Measurements from ENCODE around the gene GOLGA8T.
"Not testable (repeated sequence)": the region's sequence is repeated elsewhere in the genome, so short reads cannot be mapped to it uniquely, and the experiment has no call there.

Gene GOLGA8T

GRCh38 chr15:30134751-30135150, at the start of gene GOLGA8T:
Gene GOLGA8T (plus strand): TSS chr15:30135051. CDS start chr15:30135149, 98 bp downstream.
- DNase-seq = not testable (repeated sequence)

GRCh38 chr15:30097827-30098226, 37.0 kb upstream of the GOLGA8T start:
- not testable (repeated sequence) for DNase-seq

GRCh38 chr15:30102890-30103289, 32.0 kb upstream of the GOLGA8T start:
- not testable (repeated sequence) for DNase-seq

GRCh38 chr15:30103941-30104507, 30.8 kb upstream of the GOLGA8T start:
- DNase-seq = not testable (repeated sequence)

- not testable (repeated sequence) for DNase-seq
Observed at GRCh38 chr15:30110591-30110990, 24.3 kb upstream of the GOLGA8T start.

- DNase-seq = peak; percentile 1
Observed at GRCh38 chr15:30130066-30130465, 4.8 kb upstream of the GOLGA8T start.

- DNase-seq = not testable (repeated sequence)
Observed at GRCh38 chr15:30143246-30143645, 8.4 kb downstream of the GOLGA8T start.

- not testable (repeated sequence) for DNase-seq
Observed at GRCh38 chr15:30149891-30150290, 15.0 kb downstream of the GOLGA8T start.

GRCh38 chr15:30162479-30163357, 27.9 kb downstream of the GOLGA8T start:
- DNase-seq = not testable (repeated sequence)

GRCh38 chr15:30163759-30164158, 28.9 kb downstream of the GOLGA8T start:
- DNase-seq = not testable (repeated sequence)

GRCh38 chr15:30164257-30164656, 29.4 kb downstream of the GOLGA8T start:
- DNase-seq = not testable (repeated sequence)

- not testable (repeated sequence) for DNase-seq
Observed at GRCh38 chr15:30167403-30167802, 32.6 kb downstream of the GOLGA8T start.

GRCh38 chr15:30167886-30168285, 33.0 kb downstream of the GOLGA8T start:
- not testable (repeated sequence) for DNase-seq

- not testable (repeated sequence) for DNase-seq
Observed at GRCh38 chr15:30171452-30171851, 36.6 kb downstream of the GOLGA8T start.

- DNase-seq = peak; percentile 2
Observed at GRCh38 chr15:30173041-30173608, 38.3 kb downstream of the GOLGA8T start.

- DNase-seq = not testable (repeated sequence)
Observed at GRCh38 chr15:30175291-30175690, 40.4 kb downstream of the GOLGA8T start.

GRCh38 chr15:30176613-30177012, 41.8 kb downstream of the GOLGA8T start:
- not testable (repeated sequence) for DNase-seq

- not testable (repeated sequence) for DNase-seq
Observed at GRCh38 chr15:30179814-30180213, 45.0 kb downstream of the GOLGA8T start.

GRCh38 chr15:30185495-30185894, 50.6 kb downstream of the GOLGA8T start:
- not testable (repeated sequence) for DNase-seq

- DNase-seq = not testable (repeated sequence)
Observed at GRCh38 chr15:30187429-30187828, 52.6 kb downstream of the GOLGA8T start.

- not testable (repeated sequence) for DNase-seq
Observed at GRCh38 chr15:30189754-30190153, 54.9 kb downstream of the GOLGA8T start.

GRCh38 chr15:30191143-30191542, 56.3 kb downstream of the GOLGA8T start:
- not testable (repeated sequence) for DNase-seq

- not testable (repeated sequence) for DNase-seq
Observed at GRCh38 chr15:30191639-30192038, 56.8 kb downstream of the GOLGA8T start.
